ENCODE results near the gene EPHB2.

EPHB2 gene

GRCh38 chr1:22747021-22747734 is 36.5 kb downstream of the EPHB2 start:
- H2AFZ ChIP-seq (ENCODE audit: low read depth, low read length): no peak overlapping the region
- peak overlapping the region; percentile 65 for H4K91ac ChIP-seq (ENCODE audit: low read length)
- H2BK15ac ChIP-seq (ENCODE audit: low read depth, poor library complexity, severe bottlenecking): peak overlapping the region; percentile 1
- DNase-seq: peak; percentile 74
- H2BK120ac ChIP-seq (ENCODE audit: low read depth, low read length): peak overlapping the region; percentile 12
- H3K36me3 ChIP-seq (ENCODE audit: control insufficient read depth in 1 of 2, insufficient read depth in 2 of 2, low read depth in 1 of 2, low read length in 2 of 2): peaks cover 0 to 6% of the 10 kb centered on the region in 2 experiments
- peak overlapping the region; percentile 37 to 54 for H3K18ac ChIP-seq (ENCODE audit: low read depth in 1 of 2, low read length in 2 of 2)
- 63% methylated on average over 12 of the region's 12 CpGs for WGBS
- peak overlapping the region; percentile 67 for H2BK5ac ChIP-seq (ENCODE audit: low read depth, low read length, poor library complexity, severe bottlenecking)
- no peak overlapping the region for H4K8ac ChIP-seq (ENCODE audit: low read length)
- H3K9ac ChIP-seq (ENCODE audit: low read length): no peak overlapping the region
- H3K27me3 ChIP-seq (ENCODE audit: control insufficient read depth in 1 of 2, insufficient read depth in 1 of 2, low read length in 2 of 2): peaks cover 0 to under 1% of the 10 kb centered on the region in 2 experiments
- H3K79me1 ChIP-seq (replicated peaks; ENCODE audit: low read length, poor library complexity, severe bottlenecking): peaks cover 10% of the 10 kb centered on the region
- peak overlapping the region; percentile 80 for H3K27ac ChIP-seq (ENCODE audit: low read length, poor library complexity, severe bottlenecking)
- H2AK5ac ChIP-seq (ENCODE audit: low read length, severe bottlenecking): peak overlapping the region; percentile 98
- H3K4ac ChIP-seq (ENCODE audit: low read depth in 1 of 2, low read length in 2 of 2): no peak overlapping the region
- no peak overlapping the region for H3K4me2 ChIP-seq (ENCODE audit: low read length, poor library complexity, severe bottlenecking)
- H3K4me1 ChIP-seq (ENCODE audit: control insufficient read depth, insufficient read depth, low read depth, low read length): peaks cover 44% of the 10 kb centered on the region
- H3K4me3 ChIP-seq (ENCODE audit: insufficient read depth in 1 of 2, low read depth in 1 of 2, low read length in 2 of 2): no peak overlapping the region
- no peak overlapping the region for H3K23ac ChIP-seq (ENCODE audit: low read length in 2 of 2)
- no peak overlapping the region for H3K14ac ChIP-seq (ENCODE audit: low read length in 2 of 2)
- peak overlapping the region; percentile 69 to 73 for H2BK12ac ChIP-seq (ENCODE audit: low read length in 2 of 2)
- H3K9me3 ChIP-seq (ENCODE audit: control insufficient read depth, low read length): no peaks in the 10 kb centered on the region

- Histone ChIP-seq H2BK15ac (ENCODE audit: low read depth, poor library complexity, severe bottlenecking) (peak overlapping the region; percentile 1), H3K27ac (ENCODE audit: low read length, poor library complexity, severe bottlenecking) (peak overlapping the region; percentile 80), H2BK5ac (ENCODE audit: low read depth, low read length, poor library complexity, severe bottlenecking) (peak overlapping the region; percentile 67), H3K9me3 (ENCODE audit: control insufficient read depth, low read length) (no peaks in the 10 kb centered on the region), H3K9ac (ENCODE audit: low read length) (no peak overlapping the region), H3K4me1 (ENCODE audit: control insufficient read depth, insufficient read depth, low read depth, low read length) (peaks cover 43% of the 10 kb centered on the region), H2AFZ (ENCODE audit: low read depth, low read length) (no peak overlapping the region), H3K14ac (ENCODE audit: low read length in 2 of 2) (no peak overlapping the region), H3K27me3 (ENCODE audit: control insufficient read depth in 1 of 2, insufficient read depth in 1 of 2, low read length in 2 of 2) (no peaks in the 10 kb centered on the region), H3K23ac (ENCODE audit: low read length in 2 of 2) (no peak overlapping the region), H3K79me1 (replicated peaks; ENCODE audit: low read length, poor library complexity, severe bottlenecking) (peaks cover 9% of the 10 kb centered on the region), H4K91ac (ENCODE audit: low read length) (peak overlapping the region; percentile 65), H3K4me2 (ENCODE audit: low read length, poor library complexity, severe bottlenecking) (no peak overlapping the region), H3K4me3 (ENCODE audit: insufficient read depth in 1 of 2, low read depth in 1 of 2, low read length in 2 of 2) (no peak overlapping the region), H3K4ac (ENCODE audit: low read depth in 1 of 2, low read length in 2 of 2) (no peak overlapping the region), H3K36me3 (ENCODE audit: control insufficient read depth in 1 of 2, insufficient read depth in 2 of 2, low read depth in 1 of 2, low read length in 2 of 2) (peaks cover 0 to 6% of the 10 kb centered on the region in 2 experiments), H4K8ac (ENCODE audit: low read length) (no peak overlapping the region), H2BK120ac (ENCODE audit: low read depth, low read length) (no peak overlapping the region), H3K18ac (ENCODE audit: low read depth in 1 of 2, low read length in 2 of 2) (peak overlapping the region; percentile 31 to 37), H2AK5ac (ENCODE audit: low read length, severe bottlenecking) (peak overlapping the region; percentile 98), H2BK12ac (ENCODE audit: low read length in 2 of 2) (peak overlapping the region; percentile 69 to 77)
- no peak for DNase-seq
- 96% methylated on average over 4 of the region's 4 CpGs for WGBS
Observed at GRCh38 chr1:22747735-22748073, 37.1 kb downstream of the EPHB2 start.

GRCh38 chr1:22749503-22749902 is 38.9 kb downstream of the EPHB2 start:
- Histone ChIP-seq H3K9ac (ENCODE audit: low read length) (peak overlapping the region; percentile 73), H3K14ac (ENCODE audit: low read length in 2 of 2) (no peak overlapping the region), H3K9me3 (ENCODE audit: control insufficient read depth, low read length) (no peaks in the 10 kb centered on the region), H3K27ac (ENCODE audit: low read length, poor library complexity, severe bottlenecking) (peak overlapping the region; percentile 97), H3K27me3 (ENCODE audit: control insufficient read depth in 1 of 2, insufficient read depth in 1 of 2, low read length in 2 of 2) (no peaks in the 10 kb centered on the region), H2AK5ac (ENCODE audit: low read length, severe bottlenecking) (peak overlapping the region; percentile 77), H2AFZ (ENCODE audit: low read depth, low read length) (no peak overlapping the region), H3K4me1 (ENCODE audit: control insufficient read depth, insufficient read depth, low read depth, low read length) (peaks cover 57% of the 10 kb centered on the region), H2BK15ac (ENCODE audit: low read depth, poor library complexity, severe bottlenecking) (no peak overlapping the region), H4K91ac (ENCODE audit: low read length) (peak overlapping the region; percentile 1), H2BK120ac (ENCODE audit: low read depth, low read length) (peak overlapping the region; percentile 29), H3K18ac (ENCODE audit: low read depth in 1 of 2, low read length in 2 of 2) (peak overlapping the region in 1 of 2 experiments; percentile 74), H3K4me3 (ENCODE audit: insufficient read depth in 1 of 2, low read depth in 1 of 2, low read length in 2 of 2) (no peak overlapping the region), H3K4ac (ENCODE audit: low read depth in 1 of 2, low read length in 2 of 2) (peak overlapping the region in 1 of 2 experiments; percentile 40), H3K4me2 (ENCODE audit: low read length, poor library complexity, severe bottlenecking) (no peak overlapping the region), H2BK12ac (ENCODE audit: low read length in 2 of 2) (peak overlapping the region; percentile 91 to 98), H3K79me1 (replicated peaks; ENCODE audit: low read length, poor library complexity, severe bottlenecking) (peaks cover 14% of the 10 kb centered on the region), H4K8ac (ENCODE audit: low read length) (no peak overlapping the region), H3K23ac (ENCODE audit: low read length in 2 of 2) (no peak overlapping the region), H2BK5ac (ENCODE audit: low read depth, low read length, poor library complexity, severe bottlenecking) (peak overlapping the region; percentile 3), H3K36me3 (ENCODE audit: control insufficient read depth in 1 of 2, insufficient read depth in 2 of 2, low read depth in 1 of 2, low read length in 2 of 2) (peaks cover 0 to 9% of the 10 kb centered on the region in 2 experiments)
- DNase-seq: no peak
- 86% methylated on average over 1 of the region's 4 CpGs for WGBS

- Histone ChIP-seq H2AFZ (ENCODE audit: low read depth, low read length) (peak overlapping the region; percentile 44), H2BK15ac (ENCODE audit: low read depth, poor library complexity, severe bottlenecking) (no peak overlapping the region), H4K8ac (ENCODE audit: low read length) (peak overlapping the region; percentile 60), H3K27ac (ENCODE audit: low read length, poor library complexity, severe bottlenecking) (peak overlapping the region; percentile 97), H3K9me3 (ENCODE audit: control insufficient read depth, low read length) (no peaks in the 10 kb centered on the region), H3K18ac (ENCODE audit: low read depth in 1 of 2, low read length in 2 of 2) (peak overlapping the region; percentile 53 to 82), H3K4me1 (ENCODE audit: control insufficient read depth, insufficient read depth, low read depth, low read length) (peaks cover 61% of the 10 kb centered on the region), H3K14ac (ENCODE audit: low read length in 2 of 2) (no peak overlapping the region), H3K36me3 (ENCODE audit: control insufficient read depth in 1 of 2, insufficient read depth in 2 of 2, low read depth in 1 of 2, low read length in 2 of 2) (peaks cover 0 to 9% of the 10 kb centered on the region in 2 experiments), H3K4me2 (ENCODE audit: low read length, poor library complexity, severe bottlenecking) (no peak overlapping the region), H3K79me1 (replicated peaks; ENCODE audit: low read length, poor library complexity, severe bottlenecking) (peaks cover 14% of the 10 kb centered on the region), H3K4ac (ENCODE audit: low read depth in 1 of 2, low read length in 2 of 2) (peak overlapping the region; percentile 6 to 66), H2AK5ac (ENCODE audit: low read length, severe bottlenecking) (peak overlapping the region; percentile 77), H4K91ac (ENCODE audit: low read length) (peak overlapping the region; percentile 77), H3K9ac (ENCODE audit: low read length) (peak overlapping the region; percentile 73), H3K4me3 (ENCODE audit: insufficient read depth in 1 of 2, low read depth in 1 of 2, low read length in 2 of 2) (no peak overlapping the region), H2BK5ac (ENCODE audit: low read depth, low read length, poor library complexity, severe bottlenecking) (peak overlapping the region; percentile 89), H2BK12ac (ENCODE audit: low read length in 2 of 2) (peak overlapping the region in 1 of 2 experiments; percentile 66), H3K27me3 (ENCODE audit: control insufficient read depth in 1 of 2, insufficient read depth in 1 of 2, low read length in 2 of 2) (no peaks in the 10 kb centered on the region), H2BK120ac (ENCODE audit: low read depth, low read length) (peak overlapping the region; percentile 57), H3K23ac (ENCODE audit: low read length in 2 of 2) (no peak overlapping the region)
- DNase-seq: peak; percentile 99
- WGBS: under 1% methylated on average over 5 of the region's 5 CpGs
Observed at GRCh38 chr1:22749919-22750684, 39.5 kb downstream of the EPHB2 start.

All from mesenchymal stem cell (in vitro differentiated cells and primary cell).